GM13977 (cell line): Measurements from ENCODE around the gene SRP54.

Source experiments
- DNase-seq: peaks from one replicate; pipeline ENCODE4 v3.0.0; 2012; ENCODE audit warnings: low spot score
- in situ Hi-C: fragments of 300-500 bp; cut with MboI; formaldehyde crosslinking; loops from one replicate; pipeline ENCODE4 v1.12.0; 2022; ENCODE audit warnings: low sequenced_read_pairs, low pct_unique_long_range_greater_than_20kb, mixed read lengths, inconsistent platforms; ENCODE audit not compliant: unreplicated experiment
- TF ChIP-seq, protein P1 (sequence below): IDR thresholded peaks from 2 replicates; pipeline ENCODE4 v1.5.1; 2012; ENCODE audit warnings: mild to moderate bottlenecking, control low read depth; ENCODE audit not compliant: insufficient read depth; ENCODE audit errors: extremely low read depth, missing control alignments

Gene SRP54

DNA sequence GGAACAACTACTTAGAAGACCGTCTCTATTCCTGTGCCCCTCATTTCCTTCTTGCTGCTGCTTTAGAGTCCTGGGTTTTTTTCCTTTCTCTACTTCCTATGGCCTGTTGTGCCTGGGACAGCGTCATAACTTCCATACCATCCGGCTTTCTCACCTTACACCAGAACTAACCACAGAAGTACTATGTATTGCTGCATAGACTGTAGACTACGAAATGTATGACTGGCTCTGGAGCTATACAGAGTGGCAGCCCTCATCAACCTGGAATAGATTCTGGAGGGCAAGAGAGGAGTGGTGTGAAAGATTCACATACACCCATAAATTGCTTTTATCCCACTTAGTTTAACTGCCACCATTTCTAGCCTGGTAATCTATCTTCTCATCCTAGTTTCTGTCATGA lies 16.9 kb upstream of the SRP54 start:
- no peak for DNase-seq
- TF ChIP-seq, protein P1, sequence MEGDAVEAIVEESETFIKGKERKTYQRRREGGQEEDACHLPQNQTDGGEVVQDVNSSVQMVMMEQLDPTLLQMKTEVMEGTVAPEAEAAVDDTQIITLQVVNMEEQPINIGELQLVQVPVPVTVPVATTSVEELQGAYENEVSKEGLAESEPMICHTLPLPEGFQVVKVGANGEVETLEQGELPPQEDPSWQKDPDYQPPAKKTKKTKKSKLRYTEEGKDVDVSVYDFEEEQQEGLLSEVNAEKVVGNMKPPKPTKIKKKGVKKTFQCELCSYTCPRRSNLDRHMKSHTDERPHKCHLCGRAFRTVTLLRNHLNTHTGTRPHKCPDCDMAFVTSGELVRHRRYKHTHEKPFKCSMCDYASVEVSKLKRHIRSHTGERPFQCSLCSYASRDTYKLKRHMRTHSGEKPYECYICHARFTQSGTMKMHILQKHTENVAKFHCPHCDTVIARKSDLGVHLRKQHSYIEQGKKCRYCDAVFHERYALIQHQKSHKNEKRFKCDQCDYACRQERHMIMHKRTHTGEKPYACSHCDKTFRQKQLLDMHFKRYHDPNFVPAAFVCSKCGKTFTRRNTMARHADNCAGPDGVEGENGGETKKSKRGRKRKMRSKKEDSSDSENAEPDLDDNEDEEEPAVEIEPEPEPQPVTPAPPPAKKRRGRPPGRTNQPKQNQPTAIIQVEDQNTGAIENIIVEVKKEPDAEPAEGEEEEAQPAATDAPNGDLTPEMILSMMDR: no peak
- in situ Hi-C loops: no loop called here

DNA sequence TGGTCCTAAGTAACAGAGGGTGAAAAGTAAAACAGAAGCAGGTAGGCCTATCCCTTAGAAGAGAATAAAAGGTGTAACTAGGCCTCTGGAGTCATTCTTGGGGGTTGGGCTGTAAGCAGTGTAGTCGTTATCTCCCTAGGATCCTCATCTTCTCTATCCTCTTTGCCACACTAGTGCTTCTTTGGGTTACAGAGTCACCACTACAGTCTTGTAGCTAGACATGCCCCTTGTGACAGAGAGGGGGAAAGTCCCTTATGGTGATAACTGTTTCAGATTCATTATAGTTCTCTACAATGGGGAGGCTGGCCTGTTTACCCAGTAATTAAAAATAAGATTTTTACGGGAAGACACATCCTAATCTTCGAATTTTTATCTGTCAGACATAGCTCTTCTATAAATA lies 16.4 kb upstream of the SRP54 start:
- DNase-seq: peak; percentile 55
- in situ Hi-C loops: no loop called here
- TF ChIP-seq, protein P1: no peak

DNA sequence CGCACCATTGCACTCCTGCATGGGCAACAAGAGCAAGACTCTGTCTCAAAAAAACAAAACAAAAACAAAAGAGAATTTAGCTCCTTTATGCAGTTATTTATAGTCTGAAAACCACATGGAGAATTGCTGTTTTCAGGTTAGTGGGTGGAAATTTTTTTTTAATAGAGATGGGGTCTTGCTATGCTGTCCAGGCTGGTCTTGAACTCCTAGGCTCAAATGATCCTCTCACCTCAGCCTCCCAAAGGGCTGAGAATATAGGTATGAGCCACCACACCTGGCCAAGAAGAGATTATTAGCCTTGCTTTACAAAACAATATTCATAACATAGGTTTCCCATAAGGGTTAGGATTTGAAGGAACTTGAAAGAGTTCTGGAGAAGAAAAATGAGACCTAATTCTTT lies 12.1 kb upstream of the SRP54 start:
- in situ Hi-C loops: no loop called here
- TF ChIP-seq, protein P1: no peak
- DNase-seq: no peak

DNA sequence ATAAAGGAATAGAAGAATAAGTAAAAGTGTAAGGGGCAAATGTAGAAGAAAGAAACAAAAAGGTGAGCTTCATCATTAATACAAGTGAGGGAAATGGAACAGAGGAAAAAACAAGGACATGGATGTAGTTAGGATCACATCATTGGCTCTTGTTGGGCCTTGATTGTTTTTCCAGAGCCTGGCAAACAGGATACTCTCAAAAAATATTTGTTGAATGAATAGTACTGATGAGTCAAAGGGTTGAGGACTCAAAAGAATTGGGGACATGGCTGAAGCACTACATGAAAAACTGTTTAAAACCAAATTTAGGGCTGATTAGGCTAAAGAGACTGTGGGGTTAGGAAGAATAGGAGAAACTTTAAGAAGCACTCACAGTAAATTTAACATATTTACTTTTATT lies 11.4 kb upstream of the SRP54 start:
- in situ Hi-C loops: no loop called here
- no peak for DNase-seq
- TF ChIP-seq, protein P1: no peak

DNA sequence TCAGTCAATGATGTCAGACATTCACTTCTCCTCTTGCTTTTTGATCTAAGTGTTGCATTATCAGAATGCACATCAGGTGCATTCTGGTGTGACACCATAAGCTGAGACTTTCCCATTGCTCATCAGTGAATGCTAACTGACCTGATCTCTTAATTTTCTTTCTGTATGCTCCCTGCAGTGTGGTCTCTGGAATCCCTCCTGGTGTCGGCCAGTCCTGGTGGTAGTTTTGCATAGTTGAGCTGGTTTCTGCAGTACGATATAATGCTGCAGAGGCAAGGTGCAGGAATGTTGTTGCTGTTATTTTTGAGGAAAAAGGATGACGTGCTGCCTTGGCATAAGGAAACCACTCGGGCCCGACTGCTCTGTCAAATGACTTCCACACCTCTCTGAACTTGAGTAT lies 11.0 kb upstream of the SRP54 start:
- DNase-seq: no peak
- TF ChIP-seq, protein P1: no peak
- in situ Hi-C loops: no loop called here

DNA sequence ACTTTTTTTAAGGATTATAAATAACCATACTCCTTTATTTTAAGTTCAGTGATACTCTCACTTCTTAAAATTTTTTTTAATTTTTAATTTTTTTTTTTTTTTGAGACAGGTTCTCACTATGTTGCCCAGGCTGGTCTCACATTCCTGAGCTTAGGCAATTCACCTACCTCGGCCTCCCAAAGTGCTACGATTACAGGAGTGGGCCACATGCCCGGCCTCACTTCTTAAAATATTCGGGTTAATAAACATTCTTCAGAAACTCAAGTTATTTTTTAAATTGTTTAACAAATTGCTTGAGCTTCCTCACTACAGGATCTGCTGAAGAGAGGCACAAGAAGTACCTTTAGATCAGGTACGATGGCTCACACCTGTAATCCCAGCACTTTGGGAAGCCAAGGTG lies 4.3 kb upstream of the SRP54 start:
- TF ChIP-seq, protein P1: no peak
- no peak for DNase-seq
- in situ Hi-C loops: no loop called here

DNA sequence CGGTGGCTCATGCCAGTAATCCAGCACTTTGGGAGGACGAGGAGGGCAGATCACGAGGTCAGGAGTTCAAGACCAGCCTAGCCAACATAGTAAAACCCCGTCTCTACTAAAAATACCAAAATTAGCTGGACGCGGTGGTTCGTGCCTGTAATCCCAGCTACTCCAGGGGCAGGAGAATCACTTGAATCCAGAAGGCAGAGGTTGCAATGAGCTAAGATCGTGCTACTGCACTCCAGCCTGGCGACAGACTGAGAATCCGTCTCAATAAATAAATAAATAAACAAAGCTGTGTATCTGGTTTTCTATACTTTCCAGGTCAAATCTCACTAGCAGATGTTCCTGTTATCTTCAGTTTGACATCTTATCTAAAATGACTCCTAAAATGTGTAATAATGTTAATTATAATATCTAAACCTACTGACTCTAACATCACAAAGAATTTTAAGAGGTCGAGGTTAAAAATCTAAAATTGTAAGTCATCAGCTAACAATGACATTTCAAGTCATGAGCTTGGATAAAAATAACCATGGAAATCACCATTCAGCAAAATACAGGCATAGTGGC lies 2.4 kb upstream of the SRP54 start:
- TF ChIP-seq, protein P1: no peak
- DNase-seq: no peak
- in situ Hi-C loops: no loop called here
